SK-N-SH (cell line): ENCODE results near the gene MYO1B.

Source experiments
- EP300 ChIP-seq, 2 experiments: IDR thresholded peaks; 2 replicates each; pipeline versions ENCODE4 v1.4.0 to v1.6.1; 2012; ENCODE audit warnings: borderline replicate concordance in 1 of 2, low read depth in 1 of 2, low read length in 1 of 2
- GABPA ChIP-seq: IDR thresholded peaks from 2 replicates; pipeline ENCODE4 v1.4.0; 2012; ENCODE audit warnings: low read depth, mild to moderate bottlenecking
- MEF2A ChIP-seq: IDR thresholded peaks from 2 replicates; pipeline ENCODE4 v1.4.0; 2012; ENCODE audit warnings: low read depth, borderline replicate concordance
- POLR2AphosphoS5 ChIP-seq: IDR thresholded peaks from 2 replicates; pipeline ENCODE4 v1.6.1; 2012; ENCODE audit warnings: low read depth, low read length
- RCOR1 ChIP-seq: fragments of 150-350 bp; IDR thresholded peaks from 2 replicates; pipeline ENCODE4 v1.6.1; 2017; ENCODE audit warnings: antibody characterized with exemption, low read length
- RXRA ChIP-seq: IDR thresholded peaks from 2 replicates; pipeline ENCODE4 v1.4.0; 2012; ENCODE audit warnings: low read depth, mild to moderate bottlenecking, borderline replicate concordance
- SMC3 ChIP-seq: IDR thresholded peaks from 2 replicates; pipeline ENCODE4 v1.6.1; 2012; ENCODE audit warnings: low read depth, low read length, improper control_type of control experiment
- TAF1 ChIP-seq: IDR thresholded peaks from 2 replicates; pipeline ENCODE4 v1.6.1; 2012; ENCODE audit warnings: low read depth, mild to moderate bottlenecking, low read length, moderate library complexity, borderline replicate concordance
- TF ChIP-seq, protein P1 (sequence below): fragments of 200-600 bp; sonication (generic); IDR thresholded peaks from 2 replicates; pipeline ENCODE4 v1.6.1; 2017; ENCODE audit warnings: antibody characterized with exemption, mild to moderate bottlenecking, moderate library complexity

DNA sequence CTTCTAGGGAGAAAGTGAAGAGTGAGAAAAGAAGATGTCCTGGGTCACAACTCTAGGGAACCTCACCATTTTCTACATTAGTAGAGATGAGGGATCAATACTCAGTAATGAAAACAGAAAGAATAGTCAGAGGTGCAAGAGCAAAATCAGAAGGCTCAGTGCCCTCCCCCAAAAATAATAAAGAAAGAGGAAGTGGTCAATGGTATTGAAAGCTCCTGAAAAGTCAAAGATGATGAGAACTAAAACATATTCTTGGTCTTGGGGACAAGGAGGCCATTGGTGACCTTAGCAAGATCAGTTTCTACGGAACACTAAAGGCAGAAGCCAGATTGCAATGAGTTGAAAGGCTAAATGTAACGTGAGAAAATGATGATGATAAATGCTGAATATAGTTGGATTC lies 24.5 kb upstream of the MYO1B start:
- TF ChIP-seq, protein P1, sequence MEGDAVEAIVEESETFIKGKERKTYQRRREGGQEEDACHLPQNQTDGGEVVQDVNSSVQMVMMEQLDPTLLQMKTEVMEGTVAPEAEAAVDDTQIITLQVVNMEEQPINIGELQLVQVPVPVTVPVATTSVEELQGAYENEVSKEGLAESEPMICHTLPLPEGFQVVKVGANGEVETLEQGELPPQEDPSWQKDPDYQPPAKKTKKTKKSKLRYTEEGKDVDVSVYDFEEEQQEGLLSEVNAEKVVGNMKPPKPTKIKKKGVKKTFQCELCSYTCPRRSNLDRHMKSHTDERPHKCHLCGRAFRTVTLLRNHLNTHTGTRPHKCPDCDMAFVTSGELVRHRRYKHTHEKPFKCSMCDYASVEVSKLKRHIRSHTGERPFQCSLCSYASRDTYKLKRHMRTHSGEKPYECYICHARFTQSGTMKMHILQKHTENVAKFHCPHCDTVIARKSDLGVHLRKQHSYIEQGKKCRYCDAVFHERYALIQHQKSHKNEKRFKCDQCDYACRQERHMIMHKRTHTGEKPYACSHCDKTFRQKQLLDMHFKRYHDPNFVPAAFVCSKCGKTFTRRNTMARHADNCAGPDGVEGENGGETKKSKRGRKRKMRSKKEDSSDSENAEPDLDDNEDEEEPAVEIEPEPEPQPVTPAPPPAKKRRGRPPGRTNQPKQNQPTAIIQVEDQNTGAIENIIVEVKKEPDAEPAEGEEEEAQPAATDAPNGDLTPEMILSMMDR: no peak
- TF ChIP-seq TAF1 (no peak), SMC3 (no peak), MEF2A (no peak), POLR2AphosphoS5 (no peak), EP300 (IDR thresholded peaks at IDR 0.05; ENCODE audit: borderline replicate concordance in 1 of 2, low read depth in 1 of 2, low read length in 1 of 2) (no peak), GABPA (no peak), RCOR1 (no peak), RXRA (no peak)
